Heart left ventricle (tissue), 16 donors: ENCODE results near the gene GADD45GIP1. TPM values are rescaled to one million over a fixed set of nuclear protein-coding genes. Genes with fewer than 3 reads are reported as not detected.

Experiments
- ATAC-seq, 4 donors: fragments of 200-7000 bp; cut with Tn5 transposase; one replicate each; pipeline ENCODE4 v1.9.1; 2020 to 2022; ENCODE audit warnings: moderate library complexity in 4 of 4, mild to moderate bottlenecking in 3 of 4, moderate number of reproducible peaks in 1 of 4
- DNase-seq, 5 donors: peaks; one replicate each; pipeline ENCODE4 v3.0.0-alpha.2; 2020
- H3K27ac ChIP-seq, 12 donors: fragments of 200-600 bp; sonication (generic) in 4 of 12; one replicate each; pipeline versions ENCODE4 v1.5.0 to v1.8.0; 2016 to 2022; ENCODE audit warnings: mild to moderate bottlenecking in 2 of 12
- H3K27me3 ChIP-seq, 9 donors: fragments of 200-600 bp; sonication (generic) in 2 of 9; one replicate each; pipeline versions ENCODE4 v1.5.1 to v1.8.0; 2016 to 2022; ENCODE audit warnings: mild to moderate bottlenecking in 3 of 9
- H3K36me3 ChIP-seq, 9 donors: fragments of 200-600 bp; sonication (generic) in 2 of 9; one replicate each; pipeline versions ENCODE4 v1.5.0 to v1.8.0; 2018 to 2022; ENCODE audit warnings: mild to moderate bottlenecking in 2 of 9
- H3K4me1 ChIP-seq, 12 donors: fragments of 200-600 bp; sonication (generic) in 4 of 12; one replicate each; pipeline versions ENCODE4 v1.5.0 to v1.8.0; 2016 to 2022; ENCODE audit warnings: mild to moderate bottlenecking in 3 of 12
- H3K4me3 ChIP-seq, 12 donors: fragments of 200-600 bp; sonication (generic) in 4 of 12; one replicate each; pipeline versions ENCODE4 v1.5.0 to v1.8.0; 2017 to 2022; ENCODE audit warnings: mild to moderate bottlenecking in 9 of 12, moderate library complexity in 4 of 12
- H3K9me3 ChIP-seq, 12 donors: fragments of 200-600 bp; sonication (generic) in 4 of 12; one replicate each; pipeline versions ENCODE4 v1.5.0 to v1.8.0; 2016 to 2022; ENCODE audit warnings: mild to moderate bottlenecking in 1 of 12
- POLR2A ChIP-seq, 2 donors: fragments of 450-650 bp; IDR thresholded peaks; one replicate each; pipeline ENCODE4 v1.6.1; 2017; ENCODE audit warnings: antibody characterized with exemption in 2 of 2, mild to moderate bottlenecking in 2 of 2, moderate library complexity in 2 of 2
- WGBS, 4 donors: extraction: QIAGEN DNeasy Blood & Tissue Kit in 2 of 4; methylation state at CpG; one replicate each; pipeline versions ENCODE4 v1.1.5 to v1.1.7; 2013 to 2018; 5-methylcytosine and 5-hydroxymethylcytosine counted together
- intact Hi-C, 10 donors: fragments of 100-400 bp; cut with DNase I; formaldehyde crosslinking; loops; one replicate each; pipeline versions ENCODE4 v1.11.1 to v1.14.2; 2022
- polyA plus RNA-seq, 2 donors: library from polyadenylated mRNA; stranded (reverse); fragments of 200-250 nt; gene quantifications; one replicate each; pipeline ENCODE4 v1.2.3, GENCODE V29; 2013
- total RNA-seq, 9 donors: library from RNA; depleted of rRNA in 2 of 9; stranded (reverse); fragments of >200 nt in 2 of 9; fragmentation: NEBNext Ultra II Directional in 3 of 9; extraction: Animal tissue kit (Norgen Biotek cat#: 25700) in 3 of 9; gene quantifications; one replicate each; pipeline versions ENCODE4 v1.1.0 to v1.2.4, GENCODE V29; 2016 to 2023
- TF ChIP-seq, protein P1 (sequence below), 12 donors: fragments of 200-600 bp; sonication (generic) in 4 of 12; IDR thresholded peaks; one replicate each; pipeline versions ENCODE4 v1.5.0 to v1.8.0; 2018 to 2022; ENCODE audit warnings: antibody characterized with exemption in 12 of 12, mild to moderate bottlenecking in 5 of 12
- donor health status: ischemic (EF 13 %, LVEDD 7.1; RV severe dilation, severe dysfunction).
- donor health status: healthy with polysubstance abuse.
- donor health status: DM: no; HTN: yes; CAD: no.
- donor health status: DM: no; HTN: no; CAD: no.
- donor health status: ischemic (EF 25% LVEDD 6.9; RV normal size, moderate dysfunction).
- donor health status: ischemic (EF 25% LVEDD 5.7; RV mildly dilated, moderate dysfunction).
- donor health status: healthy.
- donor health status: DM: yes; HTN: yes; CAD: no.
- donor health status: ischemic (EF 35%, LVEDD 5.7; RV mildly dilated, moderate dysfunction).
- donor health status: nonischemic (EF 11% LVEDD 7.7; RV severe dilation, severe dysfunction).
- donor health status: DM: yes; HTN: yes; CAD: no.
- donor health status: PGD.
- donor health status: ischemic (EF 29% LVEDD 5.4; RV normal size, mild dysfunction).
- donor health status: nonischemic (EF 23%, LVEDD 6.1; RV moderate dilation, normal function).

Gene GADD45GIP1
- total and polyA plus RNA-seq, 11 donors = 17.2 to 119 (median 30.4) TPM

GRCh38 chr19:13004273-13004672 is 47.2 kb upstream of the GADD45GIP1 start:
- Histone ChIP-seq H3K36me3 (peaks cover 0 to 13% (median 0%) of the 10 kb centered on the region in 9 donors), H3K27ac (peak overlapping the region in 1 of 12 donors; percentile 97), H3K4me3 (no peak overlapping the region), H3K4me1 (peaks cover 0 to 87% (median 49%) of the 10 kb centered on the region in 12 donors), H3K27me3 (no peaks in the 10 kb centered on the region), H3K9me3 (no peaks in the 10 kb centered on the region)
- TF ChIP-seq POLR2A (IDR thresholded peaks at IDR 0.05) = no peak
- TF ChIP-seq, protein P1, sequence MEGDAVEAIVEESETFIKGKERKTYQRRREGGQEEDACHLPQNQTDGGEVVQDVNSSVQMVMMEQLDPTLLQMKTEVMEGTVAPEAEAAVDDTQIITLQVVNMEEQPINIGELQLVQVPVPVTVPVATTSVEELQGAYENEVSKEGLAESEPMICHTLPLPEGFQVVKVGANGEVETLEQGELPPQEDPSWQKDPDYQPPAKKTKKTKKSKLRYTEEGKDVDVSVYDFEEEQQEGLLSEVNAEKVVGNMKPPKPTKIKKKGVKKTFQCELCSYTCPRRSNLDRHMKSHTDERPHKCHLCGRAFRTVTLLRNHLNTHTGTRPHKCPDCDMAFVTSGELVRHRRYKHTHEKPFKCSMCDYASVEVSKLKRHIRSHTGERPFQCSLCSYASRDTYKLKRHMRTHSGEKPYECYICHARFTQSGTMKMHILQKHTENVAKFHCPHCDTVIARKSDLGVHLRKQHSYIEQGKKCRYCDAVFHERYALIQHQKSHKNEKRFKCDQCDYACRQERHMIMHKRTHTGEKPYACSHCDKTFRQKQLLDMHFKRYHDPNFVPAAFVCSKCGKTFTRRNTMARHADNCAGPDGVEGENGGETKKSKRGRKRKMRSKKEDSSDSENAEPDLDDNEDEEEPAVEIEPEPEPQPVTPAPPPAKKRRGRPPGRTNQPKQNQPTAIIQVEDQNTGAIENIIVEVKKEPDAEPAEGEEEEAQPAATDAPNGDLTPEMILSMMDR (IDR thresholded peaks at IDR 0.05) = no peak
- 86 to 92% (median 90%) methylated on average over 5 to 7 of the region's 7 CpGs for WGBS, 4 donors
- DNase-seq (no peak), ATAC-seq (no peak)
- intact Hi-C loops = loop anchor here in 1 of 10 donors (5.0 kb wide), 1 partner anchor 58 kb away; no protein-coding TSS in a partner anchor

- intact Hi-C loops = loop anchor here in 2 of 10 donors (2.0 to 5.0 kb wide), 2 partner anchors 16 to 59 kb away; no protein-coding TSS in a partner anchor
- ATAC-seq = no peak
Observed at GRCh38 chr19:13003081-13003480, 46.1 kb upstream of the GADD45GIP1 start.

DNA sequence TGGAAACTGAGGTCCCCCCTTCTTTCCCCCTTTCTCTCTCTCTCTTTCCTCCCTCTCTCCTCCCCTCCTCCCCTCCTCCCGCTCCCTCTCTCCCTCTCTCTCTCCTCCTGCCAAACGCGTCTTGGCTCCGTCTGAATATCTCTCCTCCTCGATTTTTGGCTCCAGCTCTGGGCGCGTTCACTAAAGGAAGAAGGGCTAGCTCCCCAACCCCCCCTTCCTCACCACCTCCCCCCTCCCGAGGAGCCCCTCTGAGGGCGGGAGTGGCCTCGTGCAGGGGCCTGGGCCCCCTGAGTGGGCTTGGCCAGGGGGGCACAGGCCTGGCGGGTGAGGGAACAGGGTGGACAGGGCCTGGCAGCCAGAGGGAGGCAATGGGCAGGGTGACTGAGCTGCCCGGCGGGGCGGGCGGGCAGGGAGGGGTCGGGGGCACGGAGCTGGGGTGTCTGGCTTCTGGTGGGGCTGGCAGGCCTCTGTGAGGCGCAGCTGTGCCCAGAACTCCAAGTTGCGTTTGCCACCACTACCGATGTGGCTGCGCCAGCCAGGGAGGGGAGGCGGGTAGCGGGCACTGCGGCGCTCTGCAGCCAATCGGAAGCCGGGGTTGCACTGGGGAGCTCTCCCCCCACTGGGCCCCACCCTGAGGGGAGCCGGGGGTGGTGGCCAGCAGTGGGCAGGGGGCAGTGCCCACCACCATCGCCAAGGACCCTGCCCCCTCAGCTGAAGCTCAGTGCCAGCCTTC is 45.3 kb upstream of the GADD45GIP1 start:
- intact Hi-C loops = loop anchor here in 2 of 10 donors (2.0 to 5.0 kb wide), 2 partner anchors 16 to 60 kb away; no protein-coding TSS in a partner anchor
- ATAC-seq (peak; percentile 67 to 81 (median 74)), DNase-seq (peak; percentile 72 to 87 (median 76))
- no peak for TF ChIP-seq POLR2A (IDR thresholded peaks at IDR 0.05)
- TF ChIP-seq, protein P1 (IDR thresholded peaks at IDR 0.05) = peak in 7 of 12 donors; percentile 7 to 51 (median 32)
- WGBS, 4 donors = 25 to 53% (median 40%) methylated on average over 20 to 29 of the region's 29 CpGs
- H3K27me3 ChIP-seq = no peaks in the 10 kb centered on the region
- H3K27ac ChIP-seq = peak overlapping the region; percentile 80 to 97 (median 92)
- no peaks in the 10 kb centered on the region for H3K9me3 ChIP-seq
- H3K36me3 ChIP-seq = peaks cover 0 to 17% (median 6%) of the 10 kb centered on the region in 9 donors
- H3K4me3 ChIP-seq = peak overlapping the region in 11 of 12 donors; percentile 8 to 51 (median 38)
- peaks cover 0 to 80% (median 37%) of the 10 kb centered on the region in 12 donors for H3K4me1 ChIP-seq

More at GRCh38 chr19:13003081-13003480, 46.1 kb upstream of the GADD45GIP1 start:
- H3K27ac ChIP-seq = peak overlapping the region; percentile 80 to 97 (median 92)
- DNase-seq = no peak
- WGBS, 4 donors = 55 to 89% (median 72%) methylated on average over 15 of the region's 15 CpGs
- H3K36me3 ChIP-seq = peaks cover 0 to 17% (median 6%) of the 10 kb centered on the region in 9 donors
- H3K27me3 ChIP-seq = no peaks in the 10 kb centered on the region
- peak overlapping the region in 9 of 12 donors; percentile 8 to 51 (median 38) for H3K4me3 ChIP-seq
- TF ChIP-seq POLR2A (IDR thresholded peaks at IDR 0.05) = no peak
- TF ChIP-seq, protein P1 (IDR thresholded peaks at IDR 0.05) = no peak
- peaks cover 0 to 82% (median 39%) of the 10 kb centered on the region in 12 donors for H3K4me1 ChIP-seq
- no peaks in the 10 kb centered on the region for H3K9me3 ChIP-seq
